Measurements from ENCODE around the gene CLK3. TPM values are rescaled to one million over a fixed set of nuclear protein-coding genes. Genes with fewer than 3 reads are reported as not detected.
A peak's percentile ranks its signal among the peaks of the same experiment; 100 is the strongest.
"Not testable (repeated sequence)": the region's sequence is repeated elsewhere in the genome, so short reads cannot be mapped to it uniquely, and the experiment has no call there.

The CLK3 gene
- total RNA-seq, 1 donor from 2014 or later: 102 TPM

DNA sequence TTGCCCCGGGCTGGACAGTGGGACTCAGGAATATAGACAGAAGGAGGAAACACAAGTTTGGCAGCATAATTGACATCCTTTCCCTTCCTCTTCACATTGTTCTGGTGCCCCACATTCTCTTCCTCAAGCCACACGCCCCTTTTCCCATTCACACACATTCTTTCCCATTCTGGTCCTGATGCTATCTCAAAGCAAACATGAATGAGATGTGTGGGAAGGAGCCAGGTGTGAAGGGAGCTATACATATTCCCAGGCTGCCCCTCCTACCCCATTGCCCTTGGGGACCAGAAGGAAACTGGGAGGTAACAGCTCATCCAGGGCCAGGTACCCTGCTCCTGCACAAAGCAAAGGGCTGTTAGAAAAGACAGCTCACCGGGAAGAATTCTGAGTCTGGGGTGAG, 23.4 kb upstream of the CLK3 start:
- DNase-seq (ENCODE audit: low read depth): no peak
- H3K4me3 ChIP-seq (ENCODE audit: low read depth, low read length): no peak overlapping the region
- TF ChIP-seq, protein P1, sequence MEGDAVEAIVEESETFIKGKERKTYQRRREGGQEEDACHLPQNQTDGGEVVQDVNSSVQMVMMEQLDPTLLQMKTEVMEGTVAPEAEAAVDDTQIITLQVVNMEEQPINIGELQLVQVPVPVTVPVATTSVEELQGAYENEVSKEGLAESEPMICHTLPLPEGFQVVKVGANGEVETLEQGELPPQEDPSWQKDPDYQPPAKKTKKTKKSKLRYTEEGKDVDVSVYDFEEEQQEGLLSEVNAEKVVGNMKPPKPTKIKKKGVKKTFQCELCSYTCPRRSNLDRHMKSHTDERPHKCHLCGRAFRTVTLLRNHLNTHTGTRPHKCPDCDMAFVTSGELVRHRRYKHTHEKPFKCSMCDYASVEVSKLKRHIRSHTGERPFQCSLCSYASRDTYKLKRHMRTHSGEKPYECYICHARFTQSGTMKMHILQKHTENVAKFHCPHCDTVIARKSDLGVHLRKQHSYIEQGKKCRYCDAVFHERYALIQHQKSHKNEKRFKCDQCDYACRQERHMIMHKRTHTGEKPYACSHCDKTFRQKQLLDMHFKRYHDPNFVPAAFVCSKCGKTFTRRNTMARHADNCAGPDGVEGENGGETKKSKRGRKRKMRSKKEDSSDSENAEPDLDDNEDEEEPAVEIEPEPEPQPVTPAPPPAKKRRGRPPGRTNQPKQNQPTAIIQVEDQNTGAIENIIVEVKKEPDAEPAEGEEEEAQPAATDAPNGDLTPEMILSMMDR (conservative IDR thresholded peaks at IDR 0.05; ENCODE audit: low read depth, low read length): no peak

DNA sequence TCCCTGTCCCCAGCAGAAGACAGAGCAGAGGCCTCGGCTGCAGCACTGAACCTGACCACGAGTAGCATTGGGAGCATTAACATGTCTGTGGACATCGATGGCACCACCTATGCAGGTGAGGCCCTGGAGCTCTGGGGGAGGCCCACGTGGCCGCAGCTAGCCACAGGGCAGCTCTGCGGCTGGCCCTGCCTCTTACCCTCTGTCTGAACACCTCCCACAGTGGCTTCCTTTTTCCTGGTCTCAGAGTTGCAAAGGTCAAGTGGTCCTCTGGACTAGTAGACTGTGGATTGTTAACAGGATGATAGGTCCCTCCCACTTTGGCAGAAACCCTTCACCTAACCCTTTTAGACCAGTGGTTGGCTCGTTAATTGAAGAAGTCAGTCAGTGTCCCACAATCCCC, 22.5 kb upstream of the CLK3 start:
- DNase-seq (ENCODE audit: low read depth): no peak
- H3K4me3 ChIP-seq (ENCODE audit: low read depth, low read length): no peak overlapping the region
- TF ChIP-seq, protein P1 (conservative IDR thresholded peaks at IDR 0.05; ENCODE audit: low read depth, low read length): no peak

DNA sequence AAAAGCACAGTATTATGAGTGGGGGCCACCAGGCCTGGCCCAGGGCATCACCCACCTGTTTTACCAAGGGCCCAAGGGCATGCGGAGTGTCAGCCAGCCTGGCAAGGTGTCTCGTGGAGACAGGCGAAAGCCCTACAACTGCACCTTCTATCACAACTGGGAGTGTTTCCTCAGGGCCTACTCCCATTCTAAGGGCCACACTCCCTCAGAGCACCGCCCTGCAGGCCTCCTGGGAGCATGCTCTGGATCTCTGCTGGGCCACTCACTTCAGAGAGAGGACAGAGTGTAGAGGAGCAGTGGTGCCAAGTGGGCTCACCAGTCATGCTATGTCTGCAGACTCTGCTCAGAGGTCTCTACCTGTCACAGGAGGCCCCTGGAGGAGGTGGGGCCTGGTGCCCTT, 21.2 kb upstream of the CLK3 start:
- H3K4me3 ChIP-seq (ENCODE audit: low read depth, low read length): no peak overlapping the region
- DNase-seq (ENCODE audit: low read depth): no peak
- TF ChIP-seq, protein P1 (conservative IDR thresholded peaks at IDR 0.05; ENCODE audit: low read depth, low read length): no peak

DNA sequence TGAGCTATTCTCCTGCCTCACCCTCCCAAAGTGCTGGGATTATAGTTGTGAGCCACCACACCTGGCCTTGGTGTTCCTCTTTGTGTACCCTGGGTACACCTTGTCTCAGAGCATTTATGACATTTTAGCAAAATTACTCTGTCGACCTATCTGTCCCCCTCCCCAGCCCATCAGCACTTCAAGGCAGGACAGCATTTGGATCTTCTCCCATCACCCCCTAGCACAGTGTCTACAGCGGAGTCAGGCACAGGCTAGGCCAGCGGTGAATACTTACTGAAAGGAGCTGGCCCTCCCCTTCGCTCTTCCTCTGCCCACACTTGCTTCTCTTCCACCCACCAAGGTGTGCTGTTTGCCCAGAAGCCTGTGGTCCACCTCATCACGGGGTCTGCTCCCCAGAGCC, 20.4 kb upstream of the CLK3 start:
- TF ChIP-seq, protein P1 (conservative IDR thresholded peaks at IDR 0.05; ENCODE audit: low read depth, low read length): no peak
- DNase-seq (ENCODE audit: low read depth): no peak

DNA sequence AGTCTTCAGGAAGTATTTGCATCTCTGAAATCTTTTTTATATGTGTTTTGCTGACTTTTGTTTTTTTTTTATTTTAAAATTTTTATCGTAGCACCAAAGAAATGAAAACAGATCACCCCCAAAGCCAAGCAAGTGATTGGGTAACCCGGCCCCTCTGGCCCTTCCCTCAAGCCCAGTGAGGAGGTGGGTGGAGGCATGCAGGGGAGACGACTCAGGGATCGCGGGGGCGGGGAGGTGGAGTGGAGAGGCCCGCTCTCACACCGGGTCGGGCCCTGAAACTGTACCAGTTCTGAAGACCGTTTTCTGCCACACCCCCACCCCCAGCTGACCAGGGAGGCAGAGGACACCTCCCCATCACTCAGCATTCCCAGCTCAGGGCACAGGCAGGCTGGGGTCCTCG, 18.9 kb upstream of the CLK3 start:
- DNase-seq (ENCODE audit: low read depth): not testable (repeated sequence)

More for the DNA sequence above, 20.4 kb upstream of the CLK3 start:
- no peak overlapping the region for H3K4me3 ChIP-seq (ENCODE audit: low read depth, low read length)

DNA sequence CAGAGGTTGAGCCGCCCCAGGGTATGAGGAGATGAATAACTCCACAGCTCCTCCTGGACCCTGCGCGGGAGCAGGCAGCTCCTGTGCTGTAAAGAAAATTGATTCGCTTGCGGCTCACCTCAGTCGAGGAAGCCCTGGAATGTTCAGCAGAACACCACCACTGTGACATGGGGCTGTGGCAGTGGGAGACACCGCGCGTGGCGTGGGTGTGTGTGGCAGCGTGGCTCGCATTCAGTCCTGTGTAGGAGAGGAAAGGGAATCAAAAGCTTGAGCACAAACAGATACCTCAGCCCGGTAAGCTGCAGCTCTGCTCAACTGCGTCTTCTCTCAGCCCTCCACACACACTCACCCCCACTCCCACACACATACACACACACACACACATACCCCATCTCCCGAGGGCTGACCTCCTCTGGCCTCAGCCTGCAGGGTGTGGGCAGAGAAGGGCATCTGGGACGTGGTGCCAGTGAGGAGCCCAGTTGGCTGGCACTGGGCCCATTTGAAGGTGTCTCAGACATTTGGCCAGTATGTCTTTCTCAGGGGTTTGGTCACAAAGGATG, 18.4 kb upstream of the CLK3 start:
- H3K4me3 ChIP-seq (ENCODE audit: low read depth, low read length); DNase-seq (ENCODE audit: low read depth): not testable (repeated sequence)

More for the DNA sequence above, 18.9 kb upstream of the CLK3 start:
- H3K4me3 ChIP-seq (ENCODE audit: low read depth, low read length): not testable (repeated sequence)

DNA sequence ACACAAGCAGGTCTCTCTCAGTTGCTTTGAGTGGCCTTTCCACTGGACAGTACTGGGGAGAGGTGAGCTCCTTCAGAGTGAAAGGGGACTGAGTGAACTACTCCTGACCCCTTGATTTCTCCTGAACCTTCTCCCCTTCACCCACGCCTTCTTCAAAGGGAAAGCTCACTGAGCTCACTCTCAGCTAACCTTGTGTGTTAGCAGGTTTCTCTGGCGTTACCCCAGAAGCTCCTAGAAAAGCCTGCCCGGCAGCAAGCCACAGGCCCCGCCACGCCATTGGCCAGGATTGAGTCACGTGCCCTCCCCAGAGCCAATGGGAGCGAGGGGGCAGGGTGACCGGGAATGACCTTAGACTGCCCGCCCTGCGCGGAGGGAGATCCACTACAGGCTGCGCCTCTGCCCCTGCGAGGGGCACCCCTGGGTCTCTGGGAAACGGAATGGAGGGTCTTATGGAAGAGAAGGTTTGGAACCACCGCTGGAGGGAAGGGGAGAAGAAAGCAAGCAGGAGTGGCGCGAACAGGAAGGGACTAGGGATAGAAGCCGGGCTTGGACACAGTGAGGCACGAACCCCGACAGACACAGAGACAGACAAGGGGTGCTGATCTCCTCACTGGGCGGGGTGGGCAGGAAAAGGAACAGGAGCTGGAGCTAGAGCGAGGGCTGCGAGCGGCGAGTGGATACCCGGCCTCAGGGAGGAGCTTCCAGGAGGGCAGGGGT, 17.4 kb upstream of the CLK3 start:
- no peak for DNase-seq (ENCODE audit: low read depth)

More for the DNA sequence above, 17.4 kb upstream of the CLK3 start:
- H3K4me3 ChIP-seq (ENCODE audit: low read depth, low read length): peak overlapping the region; percentile 79
- TF ChIP-seq, protein P1 (conservative IDR thresholded peaks at IDR 0.05; ENCODE audit: low read depth, low read length): no peak
